Inflammatory macrophage treated with lipopolysaccharide for 1 hour (primary cell): ENCODE results near the gene ADAM33.

Experiments
- DNase-seq, 2 donors: peaks; one replicate each; pipeline ENCODE4 v3.0.0-alpha.2; 2020 to 2022

Gene ADAM33, protein sequence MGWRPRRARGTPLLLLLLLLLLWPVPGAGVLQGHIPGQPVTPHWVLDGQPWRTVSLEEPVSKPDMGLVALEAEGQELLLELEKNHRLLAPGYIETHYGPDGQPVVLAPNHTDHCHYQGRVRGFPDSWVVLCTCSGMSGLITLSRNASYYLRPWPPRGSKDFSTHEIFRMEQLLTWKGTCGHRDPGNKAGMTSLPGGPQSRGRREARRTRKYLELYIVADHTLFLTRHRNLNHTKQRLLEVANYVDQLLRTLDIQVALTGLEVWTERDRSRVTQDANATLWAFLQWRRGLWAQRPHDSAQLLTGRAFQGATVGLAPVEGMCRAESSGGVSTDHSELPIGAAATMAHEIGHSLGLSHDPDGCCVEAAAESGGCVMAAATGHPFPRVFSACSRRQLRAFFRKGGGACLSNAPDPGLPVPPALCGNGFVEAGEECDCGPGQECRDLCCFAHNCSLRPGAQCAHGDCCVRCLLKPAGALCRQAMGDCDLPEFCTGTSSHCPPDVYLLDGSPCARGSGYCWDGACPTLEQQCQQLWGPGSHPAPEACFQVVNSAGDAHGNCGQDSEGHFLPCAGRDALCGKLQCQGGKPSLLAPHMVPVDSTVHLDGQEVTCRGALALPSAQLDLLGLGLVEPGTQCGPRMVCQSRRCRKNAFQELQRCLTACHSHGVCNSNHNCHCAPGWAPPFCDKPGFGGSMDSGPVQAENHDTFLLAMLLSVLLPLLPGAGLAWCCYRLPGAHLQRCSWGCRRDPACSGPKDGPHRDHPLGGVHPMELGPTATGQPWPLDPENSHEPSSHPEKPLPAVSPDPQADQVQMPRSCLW

DNA sequence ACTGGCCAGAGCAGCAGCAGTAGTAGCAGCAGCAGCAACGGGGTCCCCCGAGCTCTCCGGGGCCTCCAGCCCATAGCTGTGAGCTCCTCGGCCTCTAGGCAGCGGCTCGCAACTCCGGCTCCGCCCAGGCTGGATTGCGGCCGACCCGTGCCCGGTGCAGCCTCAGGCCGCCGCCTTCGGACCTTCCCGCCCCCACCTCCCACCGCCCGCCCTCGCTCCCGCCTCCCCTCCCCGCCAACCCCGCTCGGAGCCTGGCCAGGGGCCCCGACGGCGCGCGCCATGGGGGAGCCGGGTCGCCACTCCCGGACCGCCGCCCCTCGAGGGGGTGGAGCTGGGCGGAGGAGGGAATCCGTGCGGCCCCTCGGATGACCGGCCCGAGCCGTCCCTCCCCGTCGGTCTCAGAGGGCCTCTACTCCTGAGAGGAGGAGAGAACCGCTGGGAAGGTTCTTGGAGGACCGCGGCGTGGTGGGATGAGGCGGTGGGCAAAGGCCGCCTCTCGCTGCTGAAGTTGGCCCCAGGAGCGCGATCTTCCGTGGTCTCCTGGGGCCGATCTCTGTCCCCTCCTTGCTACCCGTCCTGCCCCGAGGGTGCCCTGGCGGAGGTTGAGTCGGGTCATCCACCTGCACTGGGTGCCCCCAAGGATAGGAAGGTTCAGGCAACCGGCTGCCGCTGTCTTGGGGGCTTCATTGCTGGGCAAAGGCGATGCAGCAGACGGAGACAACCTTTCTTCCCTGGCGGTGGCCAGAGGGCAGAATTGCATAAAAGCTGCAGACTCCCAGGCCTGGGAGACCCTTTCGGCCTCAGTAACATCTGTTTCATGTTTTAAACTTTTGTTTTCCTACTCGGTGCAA, at the start of gene ADAM33:
Gene ADAM33, minus strand, starts transcription at position 80 of the 851 bp plus-strand sequence. Its CDS starts 6 bp downstream, at position 74.
- no peak for DNase-seq

DNA sequence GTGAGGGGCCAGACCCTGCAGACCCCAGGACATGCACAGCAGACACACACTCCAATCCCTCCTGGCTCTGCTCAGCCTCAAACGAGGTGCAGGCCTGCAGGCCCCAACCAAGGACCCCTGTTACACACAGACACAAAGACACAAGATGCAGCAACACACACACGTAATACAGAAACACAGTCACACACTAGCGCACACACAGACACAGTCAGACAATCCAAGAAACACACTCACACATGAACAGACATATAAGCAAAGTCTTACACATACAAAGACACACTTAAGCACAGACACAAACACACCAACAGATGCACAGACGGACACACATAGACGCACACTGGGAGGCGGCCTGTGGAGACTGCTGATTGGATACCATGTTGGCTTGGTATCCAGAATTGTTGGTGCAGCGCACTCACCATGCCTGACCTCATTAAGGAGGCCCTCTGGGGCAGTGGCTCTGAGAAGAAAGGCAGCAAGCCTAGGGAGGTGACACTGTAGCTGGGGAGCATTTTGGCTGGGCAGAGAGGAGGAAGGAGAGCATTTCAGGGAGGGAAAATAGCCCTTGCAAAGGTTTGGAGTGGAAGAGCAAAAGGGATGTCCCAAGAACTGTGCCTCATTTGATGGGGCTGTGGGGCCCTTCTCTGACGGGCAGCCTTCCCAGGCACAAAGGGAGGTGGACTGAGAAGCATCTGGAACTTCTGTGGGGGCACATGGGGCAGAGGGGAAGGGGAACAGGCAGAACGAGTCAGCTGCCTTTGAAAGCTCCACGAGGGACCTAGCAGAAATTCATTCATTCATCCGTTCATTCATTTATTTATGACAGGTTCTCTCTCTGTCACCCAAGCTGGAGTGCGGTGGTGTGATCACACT, 49.2 kb upstream of the ADAM33 start:
- no peak for DNase-seq

DNA sequence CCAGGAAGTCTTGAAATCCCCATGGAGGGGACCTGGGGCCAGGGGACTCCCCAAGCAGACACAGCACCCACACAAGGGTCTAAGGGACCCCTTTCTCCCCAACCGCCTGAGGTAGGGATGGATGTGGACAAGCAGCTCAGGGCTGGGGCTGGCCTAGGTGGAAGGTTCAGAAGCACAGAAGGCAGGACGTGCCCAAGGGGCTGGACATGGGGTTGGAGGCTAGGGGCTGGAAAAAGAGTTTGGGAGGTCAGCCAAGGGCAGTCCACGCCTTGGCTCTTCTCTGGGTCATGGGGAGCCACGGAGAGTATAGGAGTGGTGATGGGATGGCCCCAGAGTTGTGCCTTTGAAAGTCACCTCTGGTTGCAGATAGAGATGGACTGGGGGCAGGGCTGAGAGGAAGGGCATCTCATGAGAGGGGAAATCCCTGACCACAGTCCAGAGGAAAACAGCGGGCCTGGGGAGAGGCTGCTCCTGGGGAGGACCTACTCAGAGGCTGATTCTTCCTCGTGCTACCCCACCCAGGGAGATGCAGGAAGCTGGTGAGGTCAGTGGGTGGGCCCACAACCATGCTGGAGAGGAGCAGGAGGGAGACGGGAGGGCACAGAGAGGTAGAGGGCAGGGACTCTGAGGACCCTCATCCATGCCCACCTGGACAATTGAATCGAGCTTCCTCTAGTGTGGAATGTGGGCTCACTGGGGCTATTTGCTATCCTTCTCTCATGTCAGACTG, 48.2 kb upstream of the ADAM33 start:
- DNase-seq, result peak; percentile 25 to 46

DNA sequence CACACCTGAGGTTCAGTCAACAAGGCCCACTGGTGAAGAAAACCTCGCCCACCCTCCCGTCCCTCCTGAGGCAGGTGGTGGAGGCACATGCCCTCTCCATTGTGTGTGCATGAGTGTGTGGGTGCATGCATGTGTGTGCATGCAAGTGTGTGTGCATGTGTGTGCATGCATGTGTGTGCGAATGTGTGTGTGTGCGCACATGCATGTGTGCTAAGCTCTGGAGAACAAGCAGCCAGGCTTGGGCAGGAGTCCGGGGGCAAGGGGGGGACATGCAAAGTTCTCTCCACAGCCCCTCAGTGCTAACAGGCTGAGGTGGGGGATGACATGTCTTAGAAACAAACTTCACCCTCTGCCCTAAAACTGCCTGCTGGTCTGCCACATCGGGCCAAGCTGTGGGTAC, 47.6 kb upstream of the ADAM33 start:
- no peak for DNase-seq

DNA sequence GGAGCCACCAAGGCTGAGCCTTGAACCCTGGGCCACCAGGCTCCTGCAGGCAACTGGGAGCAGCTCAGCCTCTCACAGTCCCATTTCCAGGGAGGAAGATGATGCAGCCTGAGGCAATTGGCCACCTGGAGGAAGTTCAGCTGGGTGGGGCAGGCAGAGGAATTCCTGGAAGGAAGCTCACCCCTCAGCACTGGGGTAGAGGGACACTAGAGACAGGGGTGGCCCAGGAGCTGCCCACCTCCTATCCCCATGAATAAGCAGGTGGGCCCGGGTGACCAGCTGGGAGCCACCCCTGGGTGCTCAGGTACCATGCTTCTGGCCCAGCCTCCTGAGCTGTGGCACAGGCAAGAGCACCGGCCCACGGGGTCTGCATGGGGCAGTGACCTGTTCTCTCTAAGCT, 47.1 kb upstream of the ADAM33 start:
- no peak for DNase-seq

DNA sequence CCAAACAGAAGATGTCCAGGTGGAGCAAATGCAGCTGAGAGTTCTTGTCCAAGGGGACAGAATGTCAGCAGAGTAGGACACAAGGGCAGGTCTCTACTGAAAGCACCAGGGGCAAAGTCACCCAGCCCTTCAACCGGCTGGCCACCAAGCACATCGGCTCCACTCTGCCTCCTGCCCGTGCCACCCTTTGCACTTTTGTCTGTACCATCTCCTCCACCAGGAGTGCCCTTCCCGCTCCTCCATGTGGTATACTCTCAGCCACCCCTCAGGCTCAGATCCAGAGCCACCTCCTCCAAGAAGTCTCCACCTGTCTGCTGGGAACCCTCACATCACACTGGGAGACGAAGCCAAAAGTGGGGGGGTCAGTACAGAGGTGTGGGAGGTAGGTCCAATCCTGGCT, 46.5 kb upstream of the ADAM33 start:
- DNase-seq, result no peak

DNA sequence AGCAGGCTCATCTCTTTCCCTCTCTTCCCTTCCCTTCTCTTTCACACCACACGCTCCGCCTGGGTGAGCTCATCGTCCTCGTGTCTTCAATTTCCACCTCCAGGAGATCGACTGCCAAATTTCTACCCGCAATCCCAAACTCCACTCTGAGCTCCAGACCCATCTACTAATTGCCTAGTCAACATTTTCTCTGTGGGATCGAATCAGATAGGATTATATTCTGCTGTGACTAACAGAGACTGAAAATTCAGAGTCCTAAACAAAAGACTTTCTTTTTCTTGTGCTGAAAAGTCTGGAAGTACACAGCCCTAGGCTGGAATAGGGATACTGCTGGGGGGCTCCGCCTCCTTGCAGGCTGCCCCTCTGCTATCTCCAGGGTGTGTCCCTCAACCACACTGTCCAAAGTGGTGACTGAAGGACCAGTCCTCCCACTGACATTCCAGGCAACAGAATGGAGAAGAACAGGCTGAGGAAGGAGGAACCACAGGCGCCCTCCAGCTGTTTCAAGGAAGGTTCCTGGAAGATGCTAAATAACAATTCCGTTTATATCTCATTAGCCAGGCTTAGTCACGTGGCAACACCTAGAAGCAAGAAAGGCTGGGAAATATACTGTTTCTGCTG, 45.7 kb upstream of the ADAM33 start:
- DNase-seq, result no peak

DNA sequence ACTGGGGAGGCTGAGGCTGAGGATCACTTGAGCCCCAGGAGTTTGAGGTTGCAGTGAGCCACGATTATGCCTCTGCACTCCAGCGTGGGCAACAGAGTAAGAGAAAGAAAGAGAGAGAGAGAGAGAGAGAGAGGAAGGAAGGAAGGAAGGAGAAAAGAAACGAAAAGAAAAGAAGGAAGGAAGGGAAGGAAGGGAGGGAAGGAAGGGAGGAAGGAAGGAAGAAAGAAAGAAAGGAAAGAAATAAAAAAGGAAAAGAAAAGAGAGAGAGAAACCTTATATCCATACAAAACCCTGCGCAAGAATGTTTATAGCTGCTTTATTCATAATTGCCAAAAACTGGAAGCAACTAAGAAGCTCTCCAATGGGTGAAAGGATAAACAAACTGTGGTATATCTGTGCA, 42.5 kb upstream of the ADAM33 start:
- DNase-seq, result no peak

DNA sequence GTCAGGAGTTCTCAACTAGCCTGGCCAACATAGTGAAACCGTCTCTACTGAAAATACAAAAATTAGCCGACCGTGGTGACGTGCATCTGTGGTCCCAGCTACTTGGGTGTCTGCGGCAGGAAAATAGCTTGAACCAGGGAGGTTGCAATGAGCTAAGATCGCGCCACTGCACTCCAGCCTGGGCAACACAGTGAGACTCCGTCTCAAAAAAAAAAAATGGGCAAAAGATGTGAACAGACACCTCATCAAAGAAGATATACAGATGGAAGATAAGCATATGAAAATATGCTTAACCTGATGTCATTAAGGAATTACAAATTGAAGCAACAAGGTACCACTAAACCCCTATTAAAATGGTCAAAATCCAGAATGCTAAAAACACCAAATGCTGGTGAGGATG, 41.5 kb upstream of the ADAM33 start:
- DNase-seq, result no peak

DNA sequence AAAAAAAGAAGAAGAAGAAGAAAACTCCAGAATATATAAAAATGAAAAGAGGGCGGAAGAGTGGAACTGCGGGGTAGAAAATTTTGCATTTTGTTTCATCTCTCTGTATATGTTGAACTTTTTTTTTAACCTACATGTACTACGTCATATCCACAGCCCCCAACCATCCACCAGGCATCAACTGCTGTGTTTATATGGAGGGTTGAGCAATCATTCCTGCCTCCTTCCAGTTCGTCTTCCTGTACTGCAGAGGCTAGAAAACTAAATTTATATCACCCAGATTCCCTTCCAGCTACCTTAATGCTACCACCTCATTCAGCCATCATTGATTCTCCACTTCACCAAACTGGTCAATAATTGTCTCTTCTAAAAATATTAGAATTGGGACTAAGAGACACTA, 40.1 kb upstream of the ADAM33 start:
- DNase-seq, result no peak

DNA sequence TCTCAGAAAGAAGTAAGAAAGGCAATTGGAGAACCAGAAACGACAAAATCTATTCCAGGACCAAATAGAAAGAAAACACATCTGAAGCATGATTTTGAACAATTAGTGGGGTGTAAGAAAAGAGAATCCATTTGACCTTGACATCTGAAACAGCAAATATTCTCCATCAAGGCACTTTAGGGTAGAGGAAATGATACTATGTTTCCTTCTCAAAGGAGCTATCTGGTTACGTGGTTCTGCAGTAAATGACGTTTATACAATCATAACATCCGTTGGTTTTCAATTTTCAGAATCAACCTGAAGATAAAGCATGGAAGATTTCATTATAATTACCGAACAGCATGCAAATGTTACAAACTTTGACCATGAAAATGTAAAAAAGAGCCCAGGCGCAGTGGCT, 38.8 kb upstream of the ADAM33 start:
- DNase-seq, result no peak

DNA sequence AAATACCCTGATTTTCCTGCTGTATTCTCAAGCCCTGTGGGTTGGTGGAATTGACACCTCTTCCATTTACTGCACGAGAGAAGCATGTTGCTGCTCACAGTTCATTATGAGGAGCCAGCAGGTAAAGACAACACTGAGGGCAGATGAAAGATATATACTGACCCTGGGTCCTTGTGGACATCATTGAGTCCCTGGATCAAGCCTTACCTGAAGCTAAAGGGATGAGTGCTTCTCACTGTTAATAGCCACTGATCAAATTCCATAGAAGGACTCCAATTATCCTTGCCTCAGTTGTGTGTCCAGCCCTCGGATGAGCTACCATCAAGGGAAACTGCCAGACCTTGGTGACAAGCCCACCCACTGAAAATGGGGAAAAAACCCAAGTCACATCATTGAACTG, 38.3 kb upstream of the ADAM33 start:
- no peak for DNase-seq

DNA sequence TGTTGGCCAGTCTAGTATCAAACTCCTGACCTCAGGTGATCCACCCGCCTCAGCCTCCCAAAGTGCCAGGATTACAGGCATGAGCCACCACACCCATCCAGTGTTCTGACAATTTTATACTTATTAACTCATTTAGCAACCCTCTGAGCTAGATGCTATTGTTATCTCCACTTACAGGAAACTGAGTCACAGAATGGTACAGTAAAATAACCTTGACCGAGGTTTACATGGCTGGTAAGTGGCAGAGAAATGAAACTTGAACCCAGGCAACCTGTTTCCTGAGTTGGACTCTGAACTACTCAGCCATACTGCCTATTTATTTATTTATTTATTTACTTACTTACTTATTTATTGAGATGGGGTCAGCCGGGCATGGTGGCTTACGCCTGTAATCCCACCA, 37.2 kb upstream of the ADAM33 start:
- DNase-seq, result no peak

DNA sequence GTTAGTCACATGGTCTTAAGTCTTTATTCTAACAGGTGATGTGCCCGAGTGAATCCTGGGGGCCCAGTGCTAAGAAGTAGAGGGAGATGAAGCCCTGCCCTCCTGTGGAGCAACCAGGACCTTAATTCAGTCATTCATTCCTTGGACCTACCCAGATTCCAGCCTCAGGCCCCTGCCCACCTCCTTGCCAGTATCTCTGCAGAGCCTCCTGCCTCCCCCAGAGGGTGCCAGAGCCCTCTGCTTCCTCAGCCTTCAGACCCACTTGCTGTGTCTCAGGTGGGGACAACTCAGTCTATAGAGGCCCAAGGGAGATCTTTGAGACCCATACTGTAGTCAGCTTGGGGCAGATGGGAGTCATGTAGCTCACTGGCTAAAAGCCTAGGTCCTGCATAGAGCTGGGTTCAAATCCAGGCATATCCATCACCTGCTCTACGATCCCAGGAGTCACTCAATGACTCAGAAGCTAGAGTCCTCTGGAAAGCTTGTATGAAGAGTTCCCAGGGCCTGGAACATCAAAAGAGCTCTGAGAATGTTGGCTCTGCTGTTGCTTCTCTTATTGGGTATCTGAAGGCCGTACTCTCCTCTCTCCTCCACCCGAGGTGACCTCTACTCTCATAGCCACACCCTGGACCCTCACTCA, 34.5 kb upstream of the ADAM33 start:
- no peak for DNase-seq

DNA sequence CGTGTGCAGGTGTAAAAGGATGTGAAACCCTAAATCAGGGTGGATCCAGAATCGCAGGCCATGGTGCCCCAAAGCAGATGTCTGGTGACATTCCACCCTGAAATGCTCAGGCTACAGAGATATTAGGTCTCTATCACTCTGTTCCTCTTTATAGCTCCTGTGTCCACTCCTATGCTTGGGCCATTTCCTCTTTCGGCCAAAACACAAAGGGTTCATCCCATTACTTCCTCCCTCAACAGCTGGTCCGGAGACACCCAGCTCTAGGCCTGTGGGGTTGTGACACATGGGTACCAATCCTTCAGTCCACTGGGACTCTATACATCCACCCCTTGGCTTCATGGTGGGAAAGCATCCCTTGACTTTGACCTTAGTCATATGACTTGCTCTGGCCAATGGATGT, 32.3 kb upstream of the ADAM33 start:
- DNase-seq, result peak; percentile 70 to 71

DNA sequence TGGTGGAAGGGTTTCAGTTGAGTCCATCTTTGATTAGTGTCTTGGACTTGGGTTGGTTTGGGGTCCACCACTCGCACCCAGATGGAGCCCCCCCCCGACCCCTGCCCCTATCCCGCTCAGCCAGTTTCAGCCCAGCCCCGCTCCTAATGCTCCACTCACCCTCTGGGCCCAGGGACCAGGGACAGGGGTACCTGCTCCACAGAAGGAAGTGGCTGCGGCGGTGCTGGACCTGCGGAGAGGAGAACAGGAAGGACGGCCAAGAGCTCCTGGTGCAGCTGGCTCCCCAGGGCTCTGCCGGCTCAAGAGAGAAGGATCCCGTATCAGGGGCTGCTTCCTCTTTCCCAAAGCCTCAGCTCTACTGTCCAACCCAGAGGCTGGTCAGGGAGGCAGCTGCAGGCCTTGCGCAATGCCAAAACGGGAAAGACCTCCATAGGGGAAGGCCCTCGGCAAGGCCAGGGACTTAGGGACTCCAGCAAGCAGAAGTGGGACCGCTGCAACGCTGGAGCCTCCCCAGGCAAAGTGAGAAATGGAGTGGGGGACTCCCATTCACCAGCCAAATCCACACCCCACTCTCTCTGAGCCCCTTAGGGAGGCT, 30.6 kb upstream of the ADAM33 start, which contains the start of gene SIGLEC1:
Gene SIGLEC1, minus strand, starts transcription at position 322 of the 595 bp plus-strand sequence. CDS start 5,472 bp downstream, outside the sequence.
- DNase-seq, result peak; percentile 98 to 99

DNA sequence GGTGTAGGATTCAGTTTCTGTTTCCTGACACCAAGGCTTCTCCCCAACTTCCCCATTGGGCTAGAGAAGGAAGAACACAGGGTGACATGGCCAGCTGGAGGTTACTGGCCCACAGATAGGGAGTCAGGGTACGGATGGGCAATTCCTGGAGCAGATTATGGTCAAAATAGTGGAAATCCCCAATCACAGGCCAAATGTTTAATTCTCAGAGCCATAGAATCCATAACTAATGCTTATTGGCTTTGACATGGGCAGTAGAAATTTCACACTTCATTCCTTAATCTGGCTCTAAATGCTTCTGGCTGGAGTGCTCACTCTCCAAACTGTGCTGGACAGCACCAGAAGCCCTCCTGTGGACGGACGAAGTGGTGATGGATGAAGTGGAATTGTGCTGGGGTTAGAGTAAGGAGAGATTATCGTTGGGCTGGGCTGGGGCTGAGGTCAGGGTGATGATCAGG, 29.7 kb upstream of the ADAM33 start:
- DNase-seq, result peak; percentile 88 to 90

DNA sequence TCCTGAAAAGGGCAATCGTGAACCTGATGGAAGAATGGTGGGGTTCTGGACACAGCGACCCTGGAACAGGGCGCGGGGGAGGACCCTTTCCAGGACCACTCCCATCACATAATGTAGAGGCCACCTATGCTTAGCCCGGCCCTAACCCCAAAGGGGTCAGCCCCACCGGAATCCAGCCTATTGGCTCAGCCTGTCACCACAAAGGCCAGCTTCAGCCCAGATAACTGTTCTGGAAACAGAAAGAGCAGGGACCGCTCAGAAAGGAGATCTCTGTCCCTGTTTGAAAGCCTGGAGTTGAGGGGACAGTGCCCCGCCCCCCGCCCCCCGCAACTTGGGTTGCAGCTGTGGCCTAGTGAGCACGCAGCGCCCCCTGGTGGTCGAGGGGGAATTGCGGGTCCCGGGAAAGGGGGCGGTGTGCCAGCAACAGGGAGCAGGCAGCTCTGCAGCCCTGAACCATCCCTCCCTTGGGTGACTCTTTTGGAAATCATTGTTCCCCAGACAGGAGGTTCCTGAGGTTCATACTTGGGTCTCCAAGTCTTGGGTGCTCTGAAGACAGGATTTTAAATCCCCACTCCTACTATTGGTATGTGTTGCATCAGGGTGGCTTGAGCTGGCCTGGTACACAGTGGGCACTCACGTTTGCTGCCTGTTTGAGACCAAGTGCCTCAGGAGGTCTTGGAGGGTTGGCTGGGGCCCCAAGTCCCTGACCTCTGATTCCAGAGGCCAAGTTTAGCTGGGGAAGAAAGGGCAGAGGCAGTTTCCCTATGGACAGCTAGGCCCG, 29.1 kb upstream of the ADAM33 start:
- peak; percentile 24 to 84 for DNase-seq

DNA sequence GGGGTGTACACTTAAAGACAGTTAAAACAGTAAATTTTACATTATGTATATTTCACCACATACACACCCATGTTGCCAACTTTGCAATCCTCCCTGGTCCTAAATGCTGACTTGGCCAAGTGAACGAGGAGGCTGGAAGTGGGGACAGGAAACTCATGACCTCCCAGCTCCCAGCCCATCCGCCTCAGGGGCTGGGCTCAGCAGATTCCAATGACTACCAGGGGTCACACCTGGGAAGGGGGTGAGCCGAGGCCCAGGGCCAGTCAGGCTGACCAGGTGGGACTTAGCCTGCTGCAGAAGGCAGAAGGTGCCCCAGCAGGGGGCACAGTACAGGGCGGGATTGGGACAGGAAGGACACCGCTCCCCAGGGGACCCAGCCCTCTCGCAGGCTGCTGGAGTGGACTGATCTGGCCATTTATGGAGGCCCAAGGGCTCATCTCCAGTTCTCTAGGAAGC, 28.2 kb upstream of the ADAM33 start:
- no peak for DNase-seq
